Activated T-cell treated with anti-CD3 and anti-CD28 coated beads, Interleukin-2, amount 50 U/mL, for 1 hour (primary cell): ENCODE results near the gene PGRMC2.
"Not testable (repeated sequence)": the region's sequence is repeated elsewhere in the genome, so short reads cannot be mapped to it uniquely, and the experiment has no call there.

Experiments used
- DNase-seq: peaks from one replicate; pipeline ENCODE4 v3.0.0-alpha.2; 2020

Gene PGRMC2

DNA sequence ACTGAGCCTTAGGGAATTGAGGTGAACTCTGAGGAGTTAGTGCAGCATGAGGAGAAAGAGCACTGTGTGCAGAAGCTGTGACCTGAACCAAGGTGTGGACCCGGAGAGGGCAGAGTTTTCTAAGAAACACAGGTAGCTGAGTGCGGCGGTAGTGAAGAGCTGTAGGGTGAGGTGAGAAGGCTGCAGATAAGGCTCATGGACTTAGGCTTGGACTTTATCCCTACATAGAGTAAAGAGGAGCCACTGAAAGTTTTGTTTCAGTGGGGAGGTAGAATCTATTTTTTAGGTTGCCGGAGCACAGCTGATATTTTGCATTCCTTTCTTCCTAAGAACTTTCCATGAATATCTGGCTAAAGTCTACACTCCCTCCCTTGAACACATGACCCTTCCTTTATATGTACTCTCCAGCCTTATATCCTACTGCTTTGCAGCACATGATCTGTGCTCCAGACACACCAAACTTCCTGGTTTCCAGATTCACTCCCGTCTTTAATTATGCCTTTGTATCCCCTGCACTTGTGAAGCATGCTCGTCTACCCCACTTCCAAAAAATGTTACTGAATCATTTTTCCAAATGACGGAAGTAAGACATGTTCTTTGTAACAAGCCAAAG is 10.6 kb upstream of the PGRMC2 start:
- no peak for DNase-seq

DNA sequence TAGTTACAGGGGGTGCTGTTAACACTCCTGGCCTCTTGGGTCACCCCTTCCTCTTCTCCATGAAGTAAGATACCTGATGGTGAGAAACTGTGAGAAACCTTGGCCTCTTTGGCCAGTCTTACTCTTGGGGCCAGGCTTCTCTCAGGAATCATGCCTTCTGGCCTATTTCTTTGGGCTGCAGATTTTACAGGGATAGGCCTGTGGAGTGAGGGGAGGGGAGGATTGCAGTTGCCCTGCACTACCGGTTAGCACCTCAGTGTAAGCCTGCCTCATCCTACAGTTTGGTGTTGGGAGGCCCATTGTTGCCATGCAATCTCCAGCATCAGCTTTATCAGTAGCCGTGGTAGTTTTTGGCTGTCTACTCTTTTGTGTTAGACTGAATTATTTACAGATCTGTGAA is 7.6 kb upstream of the PGRMC2 start:
- DNase-seq = no peak

GRCh38 chr4:128294464-128294863 is 6.9 kb upstream of the PGRMC2 start:
- DNase-seq = no peak

GRCh38 chr4:128292349-128292748 is 4.7 kb upstream of the PGRMC2 start:
- DNase-seq = no peak

GRCh38 chr4:128291096-128291495 is 3.5 kb upstream of the PGRMC2 start:
- no peak for DNase-seq

DNA sequence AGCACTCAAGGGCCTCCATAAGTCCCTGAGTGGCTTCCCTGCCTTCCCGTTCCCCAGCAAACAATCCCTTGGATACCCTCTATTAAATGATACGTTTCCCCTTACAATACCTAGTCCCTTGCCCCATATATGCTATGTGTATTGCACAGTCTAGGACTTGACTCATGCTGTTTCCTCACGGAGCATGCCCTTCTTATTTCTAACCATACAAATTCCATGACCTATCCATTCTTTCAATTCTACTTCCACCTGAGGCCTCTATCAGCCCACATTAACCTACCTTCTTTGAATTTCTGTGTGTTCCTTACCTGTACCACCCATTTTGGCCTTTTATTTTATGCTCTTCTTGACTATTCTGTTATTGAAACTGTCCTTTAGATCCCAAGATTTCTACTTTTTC is 2.9 kb upstream of the PGRMC2 start:
- no peak for DNase-seq

GRCh38 chr4:128289523-128290158 is 2.0 kb upstream of the PGRMC2 start:
- no peak for DNase-seq

DNA sequence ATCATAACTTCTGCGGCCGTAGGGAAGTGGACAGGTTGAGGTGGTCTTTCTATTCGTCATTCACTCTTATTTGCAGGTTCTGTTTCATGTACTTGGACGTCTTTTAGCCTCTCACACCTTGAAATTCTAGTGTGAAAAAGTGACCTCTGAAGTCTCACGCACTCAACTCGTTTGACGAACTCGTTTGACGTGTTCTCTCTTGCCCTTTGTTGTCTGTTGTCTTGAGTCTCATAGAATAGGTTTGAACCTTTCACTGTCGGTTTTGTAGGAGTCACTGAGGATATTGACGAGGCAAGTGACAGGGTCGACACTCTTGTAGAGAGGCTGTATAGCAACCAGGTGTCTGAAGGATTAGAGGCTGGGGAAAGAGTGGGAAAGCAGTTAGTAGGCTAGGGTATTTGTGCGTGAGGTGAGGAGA is 1.1 kb upstream of the PGRMC2 start:
- peak; percentile 31 for DNase-seq

GRCh38 chr4:128287871-128288688 is 467 bp upstream of the PGRMC2 start:
- peak; percentile 98 for DNase-seq

GRCh38 chr4:128286474-128287058 is 1.0 kb downstream of the PGRMC2 start:
- no peak for DNase-seq

DNA sequence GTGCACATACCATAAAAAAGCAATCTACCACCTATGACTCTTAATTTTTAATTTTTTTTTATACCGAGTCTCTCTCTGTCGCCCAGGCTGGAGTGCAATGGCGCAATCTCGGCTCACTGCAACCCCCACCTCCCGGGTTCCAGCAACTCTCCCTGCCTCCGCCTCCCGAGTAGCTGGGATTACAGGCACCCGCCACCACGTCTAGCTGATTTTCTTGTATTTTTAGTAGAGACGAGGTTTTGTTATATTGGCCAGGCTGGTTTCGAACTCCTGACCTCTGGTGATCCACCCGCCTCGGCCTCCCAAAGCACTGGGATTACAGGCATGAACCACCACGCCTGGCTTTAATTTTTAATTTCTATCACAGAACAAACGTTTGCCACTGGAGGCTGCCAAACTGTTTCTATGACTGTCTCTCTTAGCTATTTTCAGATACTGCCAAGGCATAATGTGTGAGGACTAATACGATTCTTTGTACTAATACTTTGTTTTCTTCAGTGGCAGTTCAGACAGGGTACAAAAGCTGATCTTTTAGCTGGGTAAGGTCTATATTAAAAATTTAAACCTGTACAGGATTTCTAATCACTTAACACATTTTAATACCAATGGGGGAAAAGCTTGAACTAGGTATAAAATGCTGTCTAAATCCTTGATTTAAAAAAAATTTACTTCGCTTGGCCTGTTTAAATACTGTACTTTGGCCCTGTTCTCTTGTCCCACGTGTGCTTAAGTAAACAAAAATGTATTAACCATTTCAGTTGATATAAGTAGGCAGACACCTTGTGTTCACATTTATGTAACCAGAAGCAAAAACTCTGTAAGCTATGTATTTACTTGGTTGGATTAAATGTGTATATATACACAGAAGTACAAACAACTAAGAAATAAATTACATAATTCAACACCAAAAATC is 2.3 kb downstream of the PGRMC2 start:
- no peak for DNase-seq

DNA sequence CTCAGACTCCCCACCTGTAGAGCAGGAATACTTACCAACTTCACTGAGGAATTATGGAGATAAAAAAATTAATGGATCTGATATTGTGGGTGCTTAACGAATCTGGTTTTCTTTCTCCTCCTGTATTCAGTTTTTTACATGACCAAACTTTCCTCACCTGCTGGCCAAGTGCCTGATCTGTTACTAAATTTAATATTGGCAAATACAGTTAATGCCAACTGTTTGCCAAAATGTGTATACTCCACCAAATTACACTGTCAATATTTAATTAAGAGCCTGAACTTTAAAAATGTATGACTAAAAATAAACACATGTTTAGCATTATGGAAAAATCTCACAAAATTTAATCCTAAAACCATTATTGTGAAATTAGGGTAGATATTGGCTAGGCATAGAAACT is 3.3 kb downstream of the PGRMC2 start:
- no peak for DNase-seq

DNA sequence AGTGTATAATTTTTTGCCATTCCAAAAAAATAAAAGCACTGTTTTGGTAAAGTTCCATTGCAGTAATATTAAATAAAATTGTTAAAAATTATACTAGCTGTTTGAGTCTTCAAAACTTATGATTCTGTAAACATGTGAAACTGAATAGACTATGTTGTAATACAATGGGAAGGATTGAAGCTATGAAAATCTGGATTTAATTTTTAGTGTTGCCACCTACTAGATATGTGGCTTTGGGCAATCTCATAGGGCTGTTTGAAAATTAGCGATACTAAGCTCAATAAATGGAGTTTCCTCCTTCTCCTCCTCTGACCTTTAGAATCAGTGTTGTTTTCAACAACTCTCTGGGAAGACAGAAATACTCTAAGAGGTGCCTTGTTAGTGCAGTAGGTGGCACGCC is 4.5 kb downstream of the PGRMC2 start:
- no peak for DNase-seq

DNA sequence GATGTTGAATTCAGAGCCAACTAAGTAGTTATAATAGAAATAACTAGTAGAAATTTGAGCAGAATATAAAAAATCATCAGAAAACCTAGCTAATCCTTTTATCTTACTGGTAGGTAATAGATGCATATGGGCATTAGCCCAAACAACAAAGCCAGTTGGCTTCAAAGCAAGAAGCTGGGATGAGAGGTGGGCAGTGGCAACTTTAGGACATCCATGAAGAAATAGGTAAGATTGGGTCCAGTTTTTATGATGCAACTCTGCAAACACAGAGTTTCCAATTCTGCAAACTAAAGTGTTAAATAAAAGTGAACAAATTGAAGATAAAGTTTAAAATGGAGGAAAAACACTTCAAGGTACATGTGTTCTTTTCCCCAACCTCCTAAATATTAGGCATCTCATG is 5.1 kb downstream of the PGRMC2 start:
- DNase-seq = no peak

DNA sequence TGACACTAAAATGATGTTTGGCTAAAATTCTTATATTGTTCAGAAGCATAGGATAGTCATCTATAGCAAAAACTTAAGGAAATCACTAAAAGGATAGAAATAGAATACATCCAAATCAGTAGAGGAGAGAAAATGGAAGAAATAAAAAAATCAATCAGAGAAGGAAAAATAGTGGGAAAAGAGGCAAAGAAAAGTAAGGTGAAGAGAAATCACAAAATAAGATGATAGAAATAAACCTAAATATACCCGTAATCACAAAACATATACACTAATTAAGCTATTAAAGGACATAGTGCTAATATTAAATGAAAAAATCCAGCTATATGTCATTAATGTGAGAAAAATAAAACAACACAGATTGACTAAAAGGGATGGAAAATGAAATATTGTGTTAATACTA is 6.3 kb downstream of the PGRMC2 start:
- DNase-seq = no peak

GRCh38 chr4:128279624-128280225 is 7.9 kb downstream of the PGRMC2 start:
- no peak for DNase-seq

- no peak for DNase-seq
Measured at GRCh38 chr4:128277856-128278255, 9.8 kb downstream of the PGRMC2 start.

DNA sequence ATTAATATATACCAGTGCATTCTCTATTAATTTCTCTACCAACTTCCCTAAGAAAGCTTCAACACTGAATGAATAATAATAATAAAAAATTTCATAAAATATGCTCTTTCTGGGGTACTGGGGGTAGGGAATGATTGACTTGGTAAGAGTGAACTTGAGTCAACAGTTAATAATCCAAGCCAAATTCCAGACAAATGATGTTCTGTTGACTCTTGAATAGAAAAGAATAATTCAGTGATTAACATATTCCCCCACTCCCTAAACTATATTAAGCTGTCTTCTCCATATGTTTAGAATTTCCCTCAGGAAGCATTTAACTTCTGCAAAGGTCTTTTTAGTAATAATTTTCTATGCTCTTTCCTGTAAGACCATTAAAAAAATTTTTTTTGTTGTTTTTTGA is 12.3 kb downstream of the PGRMC2 start:
- no peak for DNase-seq

- no peak for DNase-seq
Measured at GRCh38 chr4:128271551-128271950, 16.1 kb downstream of the PGRMC2 start.

DNA sequence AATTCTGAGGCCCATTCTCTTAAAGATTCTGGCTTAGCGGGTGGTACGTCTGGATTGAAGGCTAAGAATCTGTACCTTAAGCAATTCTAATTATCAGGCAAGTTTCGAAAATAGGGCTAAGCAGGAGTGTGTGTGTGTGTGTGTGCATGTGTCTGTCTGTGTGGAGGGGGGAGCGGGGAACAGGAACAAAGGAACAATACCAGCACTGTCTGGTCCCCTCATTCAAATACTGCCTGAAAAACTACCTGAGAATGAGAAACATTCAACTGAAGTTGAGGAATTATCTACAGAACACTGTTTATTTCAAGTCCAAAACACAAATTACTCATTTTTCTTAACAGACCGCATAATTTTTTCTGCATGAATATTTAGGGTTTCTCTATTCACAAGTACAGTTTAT is 18.6 kb downstream of the PGRMC2 start:
- no peak for DNase-seq

DNA sequence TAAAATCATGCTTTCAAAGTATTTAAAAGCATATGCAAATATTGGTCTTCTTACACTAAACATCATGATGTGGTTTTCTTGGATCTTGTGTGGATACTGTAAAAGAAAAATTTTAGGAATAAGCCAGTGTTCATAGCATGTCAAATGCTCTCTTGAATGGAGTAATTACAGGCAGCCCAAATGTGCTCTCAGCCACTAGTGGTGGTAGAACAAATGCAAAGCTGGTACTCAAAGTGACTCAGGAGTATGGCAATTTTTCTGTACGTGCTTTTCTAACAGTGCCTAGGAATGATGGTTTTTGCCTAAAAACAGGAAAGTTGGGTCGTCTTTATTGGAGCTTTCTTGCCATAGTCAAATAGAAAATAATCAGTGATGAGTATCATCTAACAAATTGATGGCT is 19.9 kb downstream of the PGRMC2 start:
- no peak for DNase-seq

- DNase-seq = not testable (repeated sequence)
Measured at GRCh38 chr4:128267171-128267570, 20.4 kb downstream of the PGRMC2 start.
